Omental fat pad (tissue), 4 donors: ENCODE results near the gene IRS2. TPM values are rescaled to one million over a fixed set of nuclear protein-coding genes. Genes with fewer than 3 reads are reported as not detected.

Experiments
- ATAC-seq: fragments of 150-250 bp; one replicate; pipeline ENCODE4 v1.9.1; 2016; ENCODE audit warnings: mild to moderate bottlenecking, moderate library complexity; ENCODE audit not compliant: low FRiP score
- DNase-seq: peaks from one replicate; pipeline ENCODE4 v3.0.0-alpha.2; 2019; ENCODE audit warnings: low spot score
- total RNA-seq, 4 donors: library from RNA; depleted of rRNA; stranded (reverse); fragments of >200 nt; gene quantifications; one replicate each; pipeline ENCODE4 v1.1.0, GENCODE V29; 2016
- TF ChIP-seq, protein P1 (sequence below), 3 donors: fragments of 450-650 bp; IDR thresholded peaks; one replicate each; pipeline ENCODE4 v1.5.1; 2016 to 2017; ENCODE audit warnings: antibody characterized with exemption in 3 of 3, mild to moderate bottlenecking in 3 of 3, moderate library complexity in 2 of 3

The IRS2 gene
- total RNA-seq, 4 donors from 2014 or later, result 25.2 to 70.9 (median 34.2) TPM

GRCh38 chr13:109730812-109731335 is 55.5 kb downstream of the IRS2 start:
- DNase-seq, result no peak

DNA sequence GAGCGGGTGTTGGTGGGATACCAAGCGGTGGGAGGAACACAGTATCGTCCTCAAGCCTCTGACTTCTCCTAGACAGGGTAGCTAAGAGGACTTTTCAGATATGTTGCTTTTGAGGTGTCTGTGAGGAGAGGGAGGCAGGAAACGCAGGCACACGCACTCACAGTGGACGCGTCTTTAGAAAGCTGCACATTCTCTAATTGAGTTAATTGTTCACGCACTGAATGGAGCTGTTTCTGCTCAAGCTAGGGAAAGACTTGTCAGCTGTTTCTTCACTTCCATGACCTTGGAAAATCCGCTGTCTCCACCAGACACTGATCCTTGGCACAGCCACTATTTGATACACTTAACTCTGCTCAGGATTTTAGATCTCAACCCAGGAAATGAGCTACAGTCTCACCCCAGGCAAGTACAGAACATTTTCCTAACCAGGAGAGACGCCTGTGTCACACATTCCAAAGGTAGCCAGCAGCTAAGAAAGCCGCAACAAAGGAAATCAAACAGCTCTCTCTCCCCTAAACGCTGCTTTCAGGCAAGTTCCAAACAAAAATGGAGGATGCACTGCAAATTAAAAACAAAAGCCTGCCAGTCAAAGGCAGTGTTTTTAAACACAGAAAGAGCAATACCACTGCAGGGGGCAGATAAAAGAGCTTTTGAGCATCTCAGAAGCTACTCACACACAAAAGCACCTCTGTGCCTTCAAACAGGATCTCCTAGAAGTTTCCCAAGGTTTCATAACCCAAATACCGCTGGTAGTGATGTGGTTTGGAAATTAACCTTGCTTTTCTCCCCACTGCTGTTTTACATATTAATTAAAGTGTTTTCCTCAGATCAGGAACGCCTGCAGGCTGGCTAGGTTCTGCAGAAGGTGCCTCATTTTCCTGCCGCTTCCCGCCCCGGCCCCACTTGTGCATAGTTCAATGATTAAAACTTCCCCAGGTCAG is 57.3 kb downstream of the IRS2 start:
- DNase-seq (no peak), ATAC-seq (no peak)
- TF ChIP-seq, protein P1, sequence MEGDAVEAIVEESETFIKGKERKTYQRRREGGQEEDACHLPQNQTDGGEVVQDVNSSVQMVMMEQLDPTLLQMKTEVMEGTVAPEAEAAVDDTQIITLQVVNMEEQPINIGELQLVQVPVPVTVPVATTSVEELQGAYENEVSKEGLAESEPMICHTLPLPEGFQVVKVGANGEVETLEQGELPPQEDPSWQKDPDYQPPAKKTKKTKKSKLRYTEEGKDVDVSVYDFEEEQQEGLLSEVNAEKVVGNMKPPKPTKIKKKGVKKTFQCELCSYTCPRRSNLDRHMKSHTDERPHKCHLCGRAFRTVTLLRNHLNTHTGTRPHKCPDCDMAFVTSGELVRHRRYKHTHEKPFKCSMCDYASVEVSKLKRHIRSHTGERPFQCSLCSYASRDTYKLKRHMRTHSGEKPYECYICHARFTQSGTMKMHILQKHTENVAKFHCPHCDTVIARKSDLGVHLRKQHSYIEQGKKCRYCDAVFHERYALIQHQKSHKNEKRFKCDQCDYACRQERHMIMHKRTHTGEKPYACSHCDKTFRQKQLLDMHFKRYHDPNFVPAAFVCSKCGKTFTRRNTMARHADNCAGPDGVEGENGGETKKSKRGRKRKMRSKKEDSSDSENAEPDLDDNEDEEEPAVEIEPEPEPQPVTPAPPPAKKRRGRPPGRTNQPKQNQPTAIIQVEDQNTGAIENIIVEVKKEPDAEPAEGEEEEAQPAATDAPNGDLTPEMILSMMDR (IDR thresholded peaks at IDR 0.05), result no peak

More at GRCh38 chr13:109730812-109731335, 55.5 kb downstream of the IRS2 start:
- TF ChIP-seq, protein P1 (IDR thresholded peaks at IDR 0.05), result no peak
- no peak for ATAC-seq

GRCh38 chr13:109728061-109728460 is 58.3 kb downstream of the IRS2 start:
- ATAC-seq (no peak), DNase-seq (no peak)
- TF ChIP-seq, protein P1 (IDR thresholded peaks at IDR 0.05), result no peak

DNA sequence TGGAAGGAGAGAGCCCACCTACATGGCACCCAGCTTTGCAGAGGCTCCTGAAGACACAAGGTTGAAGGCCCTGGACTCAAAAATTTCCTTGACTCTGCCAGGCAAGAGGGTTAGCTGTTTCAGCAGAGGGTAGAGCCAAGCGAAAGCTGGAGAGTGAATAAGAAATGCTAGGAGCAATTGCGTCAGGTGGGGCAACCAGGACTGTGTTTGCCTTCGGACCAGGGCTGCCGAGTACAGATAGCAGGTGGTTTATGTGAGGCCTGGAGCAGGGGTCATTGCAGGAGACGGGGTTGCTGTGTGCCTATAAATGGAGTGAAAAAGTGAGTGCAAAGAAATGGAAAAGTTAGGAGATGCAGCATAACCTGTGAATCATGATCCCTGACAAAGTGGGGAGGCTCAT is 59.1 kb downstream of the IRS2 start:
- no peak for DNase-seq
- no peak for ATAC-seq
- TF ChIP-seq, protein P1 (IDR thresholded peaks at IDR 0.05), result no peak

DNA sequence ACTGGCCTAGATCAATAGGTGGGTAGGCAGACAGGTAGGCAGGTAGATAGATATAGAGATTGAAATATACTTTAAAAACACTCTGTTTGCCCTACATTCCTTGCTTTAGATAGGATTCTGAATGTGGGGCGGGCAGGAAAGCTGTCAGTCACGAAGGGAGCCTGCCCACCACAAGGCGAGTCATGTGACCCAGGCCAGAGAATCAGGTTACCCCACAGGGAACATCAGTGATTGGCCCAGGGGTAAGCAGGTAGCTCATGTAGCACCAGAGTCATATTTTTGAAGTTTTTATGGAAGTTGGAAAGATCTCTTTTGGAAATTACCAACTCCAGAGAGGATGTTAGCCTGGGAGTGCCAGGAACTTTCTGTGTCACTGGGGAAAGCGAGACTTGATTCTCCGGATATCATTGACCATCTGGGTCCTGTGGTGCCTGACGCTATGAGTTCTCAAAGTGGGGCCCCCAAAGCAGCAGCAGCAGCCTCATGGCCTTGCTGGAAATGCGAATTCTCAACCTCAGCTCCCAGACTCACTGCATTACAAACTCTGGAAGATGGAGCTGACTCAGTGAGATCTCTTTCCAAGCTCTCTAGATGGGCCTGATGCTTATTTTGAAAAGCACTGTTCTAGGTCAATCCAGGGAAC is 60.3 kb downstream of the IRS2 start:
- DNase-seq (no peak), ATAC-seq (no peak)
- TF ChIP-seq, protein P1 (IDR thresholded peaks at IDR 0.05), result no peak

GRCh38 chr13:109725297-109725696 is 61.1 kb downstream of the IRS2 start:
- DNase-seq (no peak), ATAC-seq (no peak)
- TF ChIP-seq, protein P1 (IDR thresholded peaks at IDR 0.05), result no peak
